ENCODE data around the gene IFNG-AS1.

GRCh38 chr12:68028647-68029046 is 39.4 kb downstream of the IFNG-AS1 start:
- TF ChIP-seq CTCF (IDR thresholded peaks at IDR 0.05 in 2 of 3, conservative IDR thresholded peaks at IDR 0.05 in 1 of 3; ENCODE audit: borderline replicate concordance in 1 of 3, insufficient read depth in 1 of 3, low read depth in 2 of 3, low read length in 2 of 3) (no peak), POLR2AphosphoS5 (IDR thresholded peaks at IDR 0.05; ENCODE audit: low read depth, low read length) (no peak)
